Measurements from ENCODE around the gene SRPK2.

DNA sequence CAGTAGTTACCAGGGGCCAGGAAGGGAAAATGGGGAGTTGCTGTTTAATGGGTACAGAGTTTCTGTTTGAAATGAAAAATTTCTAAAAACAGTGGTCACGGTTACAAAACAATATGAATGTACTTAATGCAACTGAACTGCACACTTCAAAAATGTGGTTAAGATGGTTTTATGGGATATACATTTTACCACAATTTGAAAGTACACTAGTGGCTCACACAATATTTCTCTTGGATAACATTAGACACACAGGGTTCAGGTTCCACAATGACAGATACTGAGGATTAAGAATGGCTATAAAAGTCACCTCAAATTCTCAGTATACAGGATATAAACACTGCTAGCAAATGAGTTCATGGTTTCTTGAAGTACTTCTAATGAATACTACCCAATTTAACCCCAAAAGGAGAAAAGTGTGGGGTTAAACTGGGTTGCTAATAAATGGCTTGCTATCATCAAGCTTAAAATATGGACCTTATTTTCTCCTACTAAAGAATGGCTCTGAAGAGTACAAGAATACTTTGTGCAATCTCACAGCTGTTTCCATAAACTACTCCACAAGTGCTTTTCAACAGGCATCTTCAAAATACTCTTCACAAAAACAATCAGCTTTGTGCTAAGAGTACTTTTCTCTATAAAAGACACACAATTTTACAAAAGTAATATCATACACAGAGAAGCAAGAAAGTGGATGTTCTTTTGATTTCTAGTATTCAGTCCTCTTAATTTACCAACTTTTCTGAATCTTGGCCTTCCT is 92.9 kb downstream of the SRPK2 start:
- TF ChIP-seq POLR2AphosphoS5 (IDR thresholded peaks at IDR 0.05; ENCODE audit: low read depth, low read length) (no peak), SIN3A (IDR thresholded peaks at IDR 0.05; ENCODE audit: borderline replicate concordance, insufficient read depth, low read depth, low read length) (no peak), REST (IDR thresholded peaks at IDR 0.05; ENCODE audit: insufficient read depth in 1 of 2, low read depth in 2 of 2, low read length in 1 of 2) (no peak)
- TF ChIP-seq, protein P1, sequence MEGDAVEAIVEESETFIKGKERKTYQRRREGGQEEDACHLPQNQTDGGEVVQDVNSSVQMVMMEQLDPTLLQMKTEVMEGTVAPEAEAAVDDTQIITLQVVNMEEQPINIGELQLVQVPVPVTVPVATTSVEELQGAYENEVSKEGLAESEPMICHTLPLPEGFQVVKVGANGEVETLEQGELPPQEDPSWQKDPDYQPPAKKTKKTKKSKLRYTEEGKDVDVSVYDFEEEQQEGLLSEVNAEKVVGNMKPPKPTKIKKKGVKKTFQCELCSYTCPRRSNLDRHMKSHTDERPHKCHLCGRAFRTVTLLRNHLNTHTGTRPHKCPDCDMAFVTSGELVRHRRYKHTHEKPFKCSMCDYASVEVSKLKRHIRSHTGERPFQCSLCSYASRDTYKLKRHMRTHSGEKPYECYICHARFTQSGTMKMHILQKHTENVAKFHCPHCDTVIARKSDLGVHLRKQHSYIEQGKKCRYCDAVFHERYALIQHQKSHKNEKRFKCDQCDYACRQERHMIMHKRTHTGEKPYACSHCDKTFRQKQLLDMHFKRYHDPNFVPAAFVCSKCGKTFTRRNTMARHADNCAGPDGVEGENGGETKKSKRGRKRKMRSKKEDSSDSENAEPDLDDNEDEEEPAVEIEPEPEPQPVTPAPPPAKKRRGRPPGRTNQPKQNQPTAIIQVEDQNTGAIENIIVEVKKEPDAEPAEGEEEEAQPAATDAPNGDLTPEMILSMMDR (IDR thresholded peaks at IDR 0.05), result no peak
